OCI-LY3 (cell line): ENCODE measurements around the gene CPSF3.

Experiments
- H2AFZ ChIP-seq: fragments of 200-600, 300-600 bp; shearing (Covaris generic); 2 replicates; pipeline ENCODE4 v1.6.0; 2014; ENCODE audit warnings: antibody characterized with exemption, low read depth, low read length
- H3K27ac ChIP-seq: fragments of 200-600, 300-600 bp; sonication (generic); 2 replicates; pipeline ENCODE4 v1.5.1; 2014; ENCODE audit warnings: mild to moderate bottlenecking, low read length, moderate library complexity, mixed read lengths
- H3K27me3 ChIP-seq: fragments of 200-600, 300-600 bp; sonication (generic); 2 replicates; pipeline ENCODE4 v1.6.1; 2014; ENCODE audit warnings: low read depth, low read length, mixed read lengths
- H3K36me3 ChIP-seq: fragments of 200-600, 300-600 bp; sonication (generic); replicated peaks from 2 replicates; pipeline ENCODE3; 2014; ENCODE audit warnings: low read depth, low read length, mixed read lengths
- H3K4me1 ChIP-seq: fragments of 300-600, 200-600 bp; sonication (generic); 2 replicates; pipeline ENCODE4 v1.6.1; 2014; ENCODE audit warnings: low read length, mixed read lengths
- H3K4me2 ChIP-seq: fragments of 200-600, 300-600 bp; sonication (generic); 2 replicates; pipeline ENCODE4 v1.6.1; 2014; ENCODE audit warnings: low read length, mixed read lengths
- H3K4me3 ChIP-seq: fragments of 300-600, 200-600 bp; sonication (generic); 2 replicates; pipeline ENCODE4 v1.5.1; 2014; ENCODE audit warnings: antibody characterized with exemption, mild to moderate bottlenecking, low read length, moderate library complexity
- H3K79me2 ChIP-seq: fragments of 300-600, 200-600 bp; shearing (Covaris generic); 2 replicates; pipeline ENCODE4 v1.6.1; 2014; ENCODE audit warnings: mild to moderate bottlenecking, low read length, mixed read lengths
- H3K9ac ChIP-seq: fragments of 300-600, 200-600 bp; shearing (Covaris generic); 2 replicates; pipeline ENCODE4 v1.6.0; 2014; ENCODE audit warnings: mild to moderate bottlenecking, low read length, moderate library complexity
- H3K9me3 ChIP-seq: fragments of 200-600, 300-600 bp; shearing (Covaris generic); 2 replicates; pipeline ENCODE4 v1.6.1; 2014; ENCODE audit warnings: low read length, mixed read lengths; ENCODE audit not compliant: insufficient read depth
- H4K20me1 ChIP-seq: fragments of 200-600, 300-600 bp; sonication (generic); 2 replicates; pipeline ENCODE4 v1.6.1; 2016; ENCODE audit warnings: low read length, mixed read lengths; ENCODE audit not compliant: insufficient read depth
- EZH2phosphoT487 ChIP-seq: fragments of 200-600 bp; shearing (Covaris generic); IDR thresholded peaks from 2 replicates; pipeline ENCODE4 v1.6.1; 2018; ENCODE audit warnings: antibody characterized with exemption, mixed run types, low read depth
- TF ChIP-seq, protein P1 (sequence below): fragments of 200-600, 300-600 bp; sonication (generic); IDR thresholded peaks from 2 replicates; pipeline ENCODE4 v1.5.1; 2014; ENCODE audit warnings: antibody characterized with exemption, low read length, low read depth

The CPSF3 gene

DNA sequence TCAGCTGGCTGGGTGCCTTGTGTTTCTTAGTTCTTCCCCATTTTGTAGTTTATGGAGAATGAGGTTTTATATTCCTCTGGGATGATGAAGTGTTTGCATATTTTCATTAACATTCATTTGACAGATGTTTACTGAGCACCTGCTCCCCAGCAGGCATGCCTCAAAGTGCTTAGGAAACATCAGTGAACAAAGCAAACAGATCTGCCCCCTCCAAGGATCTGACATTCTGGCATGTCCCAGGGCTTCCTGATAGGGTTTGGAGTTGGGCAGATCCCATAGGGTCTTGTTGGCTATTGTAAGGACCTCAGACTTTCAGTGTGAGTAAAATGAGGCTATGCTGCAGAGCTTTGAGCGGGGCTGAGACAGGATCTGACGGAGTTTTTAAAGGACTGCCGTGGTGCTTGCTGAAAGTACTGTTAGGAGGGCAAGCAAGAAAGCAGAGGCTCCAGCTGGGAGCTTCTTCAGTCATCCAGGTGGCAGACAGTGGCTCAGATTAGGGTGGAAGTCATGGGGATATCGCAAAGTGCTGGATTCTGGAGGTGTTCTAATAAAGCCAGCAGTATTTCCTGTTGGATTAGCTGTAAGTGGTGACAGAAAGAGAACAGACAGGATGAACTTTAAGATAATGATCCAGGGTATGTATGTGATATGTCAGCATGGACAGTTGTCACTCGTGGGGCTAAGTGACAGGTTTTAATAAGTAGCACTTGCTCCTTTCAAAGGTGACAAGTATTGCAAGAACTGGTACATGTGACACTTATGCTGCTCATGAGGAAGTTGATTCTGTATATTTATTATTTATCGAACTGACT lies 39.6 kb downstream of the CPSF3 start:
- Histone ChIP-seq H4K20me1 (no peaks in the 10 kb centered on the region), H3K9me3 (no peaks in the 10 kb centered on the region), H3K27ac (no peak overlapping the region), H3K4me1 (no peaks in the 10 kb centered on the region), H3K27me3 (no peaks in the 10 kb centered on the region), H3K36me3 (peaks cover 18% of the 10 kb centered on the region), H3K4me2 (no peak overlapping the region), H3K9ac (no peak overlapping the region), H3K79me2 (no peaks in the 10 kb centered on the region), H2AFZ (no peak overlapping the region), H3K4me3 (no peak overlapping the region)
- TF ChIP-seq, protein P1, sequence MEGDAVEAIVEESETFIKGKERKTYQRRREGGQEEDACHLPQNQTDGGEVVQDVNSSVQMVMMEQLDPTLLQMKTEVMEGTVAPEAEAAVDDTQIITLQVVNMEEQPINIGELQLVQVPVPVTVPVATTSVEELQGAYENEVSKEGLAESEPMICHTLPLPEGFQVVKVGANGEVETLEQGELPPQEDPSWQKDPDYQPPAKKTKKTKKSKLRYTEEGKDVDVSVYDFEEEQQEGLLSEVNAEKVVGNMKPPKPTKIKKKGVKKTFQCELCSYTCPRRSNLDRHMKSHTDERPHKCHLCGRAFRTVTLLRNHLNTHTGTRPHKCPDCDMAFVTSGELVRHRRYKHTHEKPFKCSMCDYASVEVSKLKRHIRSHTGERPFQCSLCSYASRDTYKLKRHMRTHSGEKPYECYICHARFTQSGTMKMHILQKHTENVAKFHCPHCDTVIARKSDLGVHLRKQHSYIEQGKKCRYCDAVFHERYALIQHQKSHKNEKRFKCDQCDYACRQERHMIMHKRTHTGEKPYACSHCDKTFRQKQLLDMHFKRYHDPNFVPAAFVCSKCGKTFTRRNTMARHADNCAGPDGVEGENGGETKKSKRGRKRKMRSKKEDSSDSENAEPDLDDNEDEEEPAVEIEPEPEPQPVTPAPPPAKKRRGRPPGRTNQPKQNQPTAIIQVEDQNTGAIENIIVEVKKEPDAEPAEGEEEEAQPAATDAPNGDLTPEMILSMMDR: no peak
- no peak for TF ChIP-seq EZH2phosphoT487

DNA sequence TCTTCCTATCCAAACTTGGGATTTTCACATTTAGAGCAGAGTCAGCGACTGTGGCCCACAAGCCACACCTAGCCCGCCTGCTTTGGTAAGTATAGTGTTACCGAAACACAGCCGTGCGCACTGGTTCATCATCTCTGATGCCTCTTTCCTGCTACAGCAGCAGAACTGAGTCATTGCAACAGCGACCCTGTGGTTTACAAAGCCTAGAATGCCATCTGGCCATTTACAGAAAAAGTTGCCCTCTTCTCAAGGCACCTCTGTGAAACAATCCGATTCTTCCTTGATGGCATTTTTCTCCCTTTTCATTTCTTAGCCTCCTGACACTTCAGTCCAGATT lies 40.2 kb downstream of the CPSF3 start:
- Histone ChIP-seq H3K79me2 (no peaks in the 10 kb centered on the region), H3K27me3 (no peaks in the 10 kb centered on the region), H2AFZ (no peak overlapping the region), H3K27ac (no peak overlapping the region), H3K36me3 (peaks cover 18% of the 10 kb centered on the region), H3K4me3 (no peak overlapping the region), H3K4me2 (no peak overlapping the region), H3K9ac (no peak overlapping the region), H3K4me1 (no peaks in the 10 kb centered on the region), H3K9me3 (no peaks in the 10 kb centered on the region), H4K20me1 (no peaks in the 10 kb centered on the region)
- TF ChIP-seq, protein P1: no peak
- no peak for TF ChIP-seq EZH2phosphoT487

DNA sequence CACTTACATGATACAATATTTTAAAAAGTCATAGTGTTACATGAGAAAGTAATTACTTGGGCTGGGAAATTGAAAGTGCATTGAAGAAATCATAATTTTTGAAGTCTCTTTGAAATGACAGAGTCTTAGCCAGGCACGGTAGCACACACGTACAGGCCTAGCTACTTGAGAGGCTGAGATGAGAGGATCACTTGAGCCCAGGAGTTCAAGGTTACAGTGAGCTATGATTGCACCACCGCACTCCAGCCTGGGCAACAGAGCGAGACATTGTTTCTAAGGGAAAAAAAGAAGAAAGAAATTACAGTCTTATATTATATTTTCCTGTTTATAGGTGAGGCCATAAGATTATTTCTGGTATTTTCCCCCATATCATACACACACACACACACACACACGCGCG lies 41.7 kb downstream of the CPSF3 start:
- no peak overlapping the region for H3K27ac ChIP-seq
- H3K4me2 ChIP-seq: no peak overlapping the region
- H3K9me3 ChIP-seq: no peaks in the 10 kb centered on the region
- H4K20me1 ChIP-seq: no peaks in the 10 kb centered on the region
- no peaks in the 10 kb centered on the region for H3K27me3 ChIP-seq
- H3K4me3 ChIP-seq: no peak overlapping the region
- H3K9ac ChIP-seq: no peak overlapping the region
- H2AFZ ChIP-seq: no peak overlapping the region
- peaks cover 22% of the 10 kb centered on the region for H3K36me3 ChIP-seq
- no peaks in the 10 kb centered on the region for H3K4me1 ChIP-seq
- TF ChIP-seq, protein P1: no peak
- no peak for TF ChIP-seq EZH2phosphoT487
- no peaks in the 10 kb centered on the region for H3K79me2 ChIP-seq

GRCh38 chr2:9466147-9466683 lies 42.8 kb downstream of the CPSF3 start:
- no peak overlapping the region for H3K9ac ChIP-seq
- TF ChIP-seq, protein P1: no peak
- no peak for TF ChIP-seq EZH2phosphoT487
- H3K4me2 ChIP-seq: no peak overlapping the region
- H3K27ac ChIP-seq: no peak overlapping the region
- no peaks in the 10 kb centered on the region for H4K20me1 ChIP-seq
- peaks cover 23% of the 10 kb centered on the region for H3K36me3 ChIP-seq
- H2AFZ ChIP-seq: no peak overlapping the region
- H3K4me1 ChIP-seq: no peaks in the 10 kb centered on the region
- H3K79me2 ChIP-seq: no peaks in the 10 kb centered on the region
- H3K27me3 ChIP-seq: no peaks in the 10 kb centered on the region
- no peaks in the 10 kb centered on the region for H3K9me3 ChIP-seq
- H3K4me3 ChIP-seq: no peak overlapping the region
